HG03439 (cell line): ENCODE measurements around the gene CLUH.
"Not testable (repeated sequence)": the region's sequence is repeated elsewhere in the genome, so short reads cannot be mapped to it uniquely, and the experiment has no call there.

Experiments
- ATAC-seq: cut with Tn5 transposase; IDR thresholded peaks from one replicate; pipeline ENCODE4 v1.9.1; 2021; ENCODE audit warnings: mild to moderate bottlenecking, moderate library complexity; ENCODE audit not compliant: unreplicated experiment

CLUH gene

GRCh38 chr17:2703606-2704005 is 8.0 kb downstream of the CLUH start:
- ATAC-seq, result no peak

DNA sequence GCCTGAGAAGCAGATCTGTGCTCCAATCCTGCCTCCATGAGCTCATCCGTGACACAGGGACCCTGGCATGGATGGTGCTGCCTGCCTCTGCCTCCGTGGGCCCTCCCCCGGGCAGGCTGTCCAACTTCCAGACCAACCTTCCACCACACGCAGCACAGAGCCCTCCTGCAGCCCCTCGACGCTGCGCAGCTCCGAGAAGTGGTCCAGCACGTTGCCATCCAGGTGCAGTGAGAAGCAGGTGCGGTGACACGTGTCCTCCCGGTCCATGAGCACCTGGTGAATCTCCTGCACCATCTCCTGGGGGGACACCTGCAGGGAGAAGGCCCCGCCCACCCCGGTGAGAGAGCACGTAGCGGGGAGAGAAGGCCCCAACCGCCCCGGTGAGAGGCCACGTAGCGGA is 8.4 kb downstream of the CLUH start:
- ATAC-seq, result no peak

DNA sequence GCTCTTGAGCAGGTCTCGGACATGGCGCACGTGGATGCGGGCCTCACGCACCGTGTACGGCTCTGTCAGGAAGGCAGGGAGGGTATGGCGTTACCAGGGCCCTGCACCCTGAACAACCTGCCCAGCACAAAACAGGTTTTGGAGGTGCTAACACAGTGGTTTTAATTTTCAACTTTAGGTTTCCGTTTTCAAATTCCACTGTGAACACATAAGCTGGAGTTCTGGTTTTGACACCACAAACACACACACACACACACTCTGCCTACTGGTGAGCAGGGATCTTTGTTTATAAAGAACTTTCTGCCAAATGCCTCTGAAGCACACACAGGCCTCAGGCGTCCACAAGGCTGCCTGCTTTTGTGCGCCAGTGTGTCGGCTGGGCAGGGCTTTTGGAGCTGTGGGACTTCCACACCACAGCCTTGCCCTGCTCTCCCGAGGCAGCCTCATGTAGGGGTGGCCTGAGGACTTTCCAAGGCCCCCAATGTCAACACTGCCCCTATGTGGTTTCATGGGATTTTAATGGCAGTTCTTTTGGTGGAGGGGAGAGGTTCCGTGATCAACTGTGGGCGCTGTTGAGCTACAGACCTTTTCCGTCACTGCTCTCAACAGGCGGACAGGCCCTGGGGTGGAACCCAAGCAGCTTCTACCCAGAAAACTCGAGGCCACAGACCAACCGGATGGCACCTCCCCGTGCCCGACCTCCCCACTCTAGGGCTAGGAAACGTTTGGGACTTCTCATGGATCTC is 9.4 kb downstream of the CLUH start:
- no peak for ATAC-seq

- no peak for ATAC-seq
Observed at GRCh38 chr17:2701161-2701995, 10.2 kb downstream of the CLUH start.

- no peak for ATAC-seq
Observed at GRCh38 chr17:2700491-2701141, 10.9 kb downstream of the CLUH start.

DNA sequence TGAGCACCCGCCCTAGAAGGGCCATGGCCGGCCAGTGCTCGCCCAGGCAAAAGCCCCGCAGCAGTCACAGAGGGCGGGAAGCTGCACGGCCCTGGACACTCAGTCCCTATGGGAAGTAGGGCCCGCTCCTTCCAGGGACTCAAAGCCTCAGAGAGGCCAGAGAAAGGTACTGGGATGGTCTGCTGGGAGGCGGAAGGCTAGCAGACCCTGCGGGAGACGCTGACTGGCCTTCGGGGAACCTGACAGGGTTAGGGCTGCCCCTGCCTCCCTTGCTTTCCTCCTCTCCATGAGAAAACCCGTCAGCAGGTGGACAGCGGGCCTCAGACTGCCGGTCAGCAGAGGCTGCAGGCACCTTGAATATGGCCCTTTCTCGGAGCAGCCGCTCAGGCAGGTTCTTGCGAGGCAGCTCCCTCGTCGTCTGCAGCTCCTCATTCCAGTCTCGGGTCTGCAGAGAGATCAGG is 11.5 kb downstream of the CLUH start:
- no peak for ATAC-seq

DNA sequence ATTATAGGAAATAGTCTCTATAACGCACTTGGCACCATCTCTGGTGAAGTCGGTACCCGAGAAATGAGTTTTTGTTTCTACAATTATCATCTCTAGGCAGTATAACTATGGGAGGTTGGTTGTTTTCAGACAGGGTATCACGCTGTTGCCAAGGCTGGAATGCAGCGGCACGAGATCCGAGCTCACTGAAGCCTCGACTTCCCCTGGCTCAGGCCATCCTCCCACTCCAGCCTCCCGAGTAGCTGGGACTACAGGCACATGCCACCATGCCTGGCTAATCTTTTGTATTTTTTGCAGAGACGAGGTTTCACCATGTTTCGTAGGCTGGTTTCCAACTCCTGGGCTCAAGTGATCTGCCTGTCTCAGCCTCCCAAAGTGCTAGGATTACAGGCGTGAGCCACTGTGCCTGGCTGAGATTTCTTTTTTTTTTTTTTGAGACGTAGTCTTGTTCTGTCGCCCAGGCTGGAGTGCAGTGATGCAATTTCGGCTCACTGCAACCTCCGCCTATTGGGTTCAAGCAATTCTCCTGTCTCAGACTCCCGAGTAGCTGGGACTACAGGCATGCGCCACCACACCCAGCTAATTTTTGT is 12.3 kb downstream of the CLUH start:
- not testable (repeated sequence) for ATAC-seq

- ATAC-seq, result no peak
Observed at GRCh38 chr17:2697611-2698162, 13.9 kb downstream of the CLUH start.

- no peak for ATAC-seq
Observed at GRCh38 chr17:2695961-2696760, 15.4 kb downstream of the CLUH start.

- ATAC-seq, result no peak
Observed at GRCh38 chr17:2695243-2695960, 16.2 kb downstream of the CLUH start.

DNA sequence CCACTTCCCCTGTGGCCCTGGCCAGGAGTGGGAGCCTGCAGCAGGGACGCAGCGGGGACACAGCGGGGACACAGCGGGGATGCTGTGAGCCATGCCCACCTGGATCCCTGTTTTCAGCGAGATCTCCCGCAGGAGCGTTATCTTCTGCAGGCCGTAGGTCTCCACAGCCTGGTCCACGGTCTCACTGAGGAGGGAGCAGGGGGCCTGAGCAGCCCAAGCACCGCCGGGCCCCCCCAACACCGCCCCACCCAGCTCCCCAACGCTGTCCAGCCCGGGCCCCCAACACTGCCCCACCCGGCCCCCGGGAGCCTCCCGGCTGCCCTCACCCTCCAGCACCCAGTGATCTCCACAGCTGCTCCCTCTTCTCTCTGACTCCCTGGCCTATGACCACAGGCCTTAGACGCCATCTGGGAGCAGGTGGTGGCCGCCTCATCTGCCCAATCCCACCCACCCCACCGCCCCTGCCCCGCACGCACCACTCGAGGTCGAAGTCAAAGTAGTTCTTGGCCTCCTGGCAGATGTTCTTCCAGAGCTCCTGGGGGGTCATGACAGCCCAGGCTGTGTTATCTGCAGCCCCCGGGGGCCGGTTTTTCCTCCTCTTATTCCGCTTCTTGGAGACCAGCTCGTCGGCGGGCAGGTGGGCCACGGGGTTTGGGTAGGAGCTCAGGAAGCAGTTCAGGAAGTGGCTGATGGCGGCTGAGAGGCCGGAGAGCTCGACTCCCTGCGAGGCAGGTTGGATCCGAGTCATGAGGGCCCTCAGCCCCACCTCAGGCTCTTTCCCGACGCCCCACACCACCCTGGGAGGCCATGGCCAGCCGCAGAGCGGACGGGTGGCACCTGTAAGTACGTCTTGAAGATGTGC is 17.0 kb downstream of the CLUH start:
- no peak for ATAC-seq

DNA sequence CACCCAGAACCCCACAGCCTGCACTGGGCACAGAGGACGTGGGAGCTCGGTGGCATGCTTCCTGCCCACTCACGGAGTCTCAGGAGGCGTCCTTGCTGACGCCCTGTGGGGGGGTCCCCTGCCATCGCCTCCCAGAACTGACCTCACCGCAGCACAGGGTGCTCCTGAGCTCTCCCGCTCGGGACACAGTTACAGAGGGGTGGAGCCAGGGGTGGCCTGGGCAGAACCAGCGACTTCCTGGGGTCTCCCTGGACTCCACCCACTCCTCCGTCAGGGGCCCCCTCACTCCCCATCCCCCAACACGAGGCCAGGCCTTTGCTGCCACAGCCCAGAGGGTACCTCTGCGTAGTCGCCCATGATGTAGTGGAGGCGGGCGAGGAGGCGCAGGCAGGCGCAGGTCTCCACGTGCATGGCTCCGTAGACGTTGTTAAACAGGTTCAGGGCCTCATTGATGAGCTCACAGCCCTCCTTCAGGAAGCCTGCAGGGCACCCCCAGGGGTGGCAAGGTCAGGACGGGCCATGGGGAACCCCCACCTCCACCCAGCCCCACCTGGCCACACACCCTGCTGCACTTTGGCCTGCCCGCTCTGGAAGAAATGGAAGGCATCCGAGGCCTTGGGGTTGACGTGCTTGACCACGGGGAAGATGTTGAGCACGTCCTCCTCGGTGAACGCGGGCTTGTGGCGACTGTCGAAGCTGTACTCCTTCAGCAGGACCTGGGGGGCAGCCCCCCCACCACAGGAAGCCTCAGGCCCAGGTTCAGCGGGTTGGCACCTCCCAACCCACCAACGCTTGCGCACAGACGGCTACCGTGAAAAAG is 17.8 kb downstream of the CLUH start:
- no peak for ATAC-seq

DNA sequence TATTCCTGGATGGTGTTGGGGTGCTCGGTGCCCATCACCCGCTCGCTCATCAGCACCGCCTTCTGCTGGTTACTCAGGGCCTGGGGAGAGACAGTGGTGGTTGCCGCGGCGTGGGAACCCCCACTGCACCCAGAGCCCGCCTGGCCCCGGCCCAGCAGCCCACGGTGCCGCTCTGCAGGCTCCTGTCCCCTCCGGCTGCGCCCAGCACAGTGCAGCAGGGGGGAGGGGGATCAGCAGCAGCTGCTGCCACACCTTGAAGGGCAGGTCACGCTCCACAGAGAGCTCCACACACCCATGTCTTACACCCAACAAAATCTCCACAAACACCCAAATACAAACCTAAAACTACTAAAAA is 18.8 kb downstream of the CLUH start:
- ATAC-seq, result no peak

GRCh38 chr17:2691965-2692780 is 19.4 kb downstream of the CLUH start:
- no peak for ATAC-seq

- ATAC-seq, result no peak
Observed at GRCh38 chr17:2691069-2691871, 20.3 kb downstream of the CLUH start.
